Esophagus squamous epithelium (tissue), 5 donors: Measurements from ENCODE around the gene ENHO. TPM values are rescaled to one million over a fixed set of nuclear protein-coding genes. Genes with fewer than 3 reads are reported as not detected.

ENCODE experiments used
- DNase-seq: peaks from one replicate; lab custom pipeline; 2025; lab: John Stamatoyannopoulos, UW
- H3K27ac ChIP-seq, 4 donors: fragments of 200-600 bp; sonication (generic); one replicate each; pipeline ENCODE4 v1.5.1; 2016 to 2019; ENCODE audit warnings: mild to moderate bottlenecking in 1 of 4
- H3K27me3 ChIP-seq, 4 donors: fragments of 200-600 bp; sonication (generic); 1 replicate in 3 of 4; 2 replicates in 1 of 4; pipeline versions ENCODE4 v1.5.1 to v1.6.0; 2017 to 2021; ENCODE audit warnings: antibody characterized with exemption in 1 of 4
- H3K36me3 ChIP-seq, 3 donors: fragments of 200-600 bp; sonication (generic); one replicate each; pipeline ENCODE4 v1.5.1; 2016 to 2019
- H3K4me1 ChIP-seq, 3 donors: fragments of 200-600 bp; sonication (generic); one replicate each; pipeline ENCODE4 v1.5.1; 2017 to 2019
- H3K4me3 ChIP-seq, 4 donors: fragments of 200-600 bp; sonication (generic); 1 replicate in 3 of 4; 2 replicates in 1 of 4; pipeline ENCODE4 v1.5.1; 2016 to 2019; ENCODE audit warnings: mild to moderate bottlenecking in 2 of 4, moderate library complexity in 1 of 4
- H3K9me3 ChIP-seq, 3 donors: fragments of 200-600 bp; sonication (generic); one replicate each; pipeline ENCODE4 v1.5.1; 2016 to 2019
- POLR2A ChIP-seq, 4 donors: fragments of 450-650 bp; IDR thresholded peaks; one replicate each; pipeline ENCODE4 v1.6.1; 2017; ENCODE audit warnings: antibody characterized with exemption in 4 of 4, mild to moderate bottlenecking in 4 of 4, moderate library complexity in 3 of 4
- WGBS, 2 donors: methylation state at CpG; one replicate each; pipeline ENCODE4 v1.1.5; 2018; 5-methylcytosine and 5-hydroxymethylcytosine counted together
- intact Hi-C: fragments of 100-400 bp; cut with DNase I; formaldehyde crosslinking; loops from one replicate; pipeline ENCODE4 v1.15.0; 2022
- total RNA-seq, 4 donors: library from RNA; depleted of rRNA; stranded (reverse); fragments of >200 nt; gene quantifications; one replicate each; pipeline ENCODE4 v1.1.0, GENCODE V29; 2016
- TF ChIP-seq, protein P1 (sequence below), 6 experiments: fragments of 450-650 bp in 4 of 6; fragments of 200-600 bp in 2 of 6; sonication (generic) in 2 of 6; IDR thresholded peaks; one replicate each; pipeline ENCODE4 v1.5.1; 2016 to 2019; ENCODE audit warnings: antibody characterized with exemption in 6 of 6, mild to moderate bottlenecking in 4 of 6, moderate library complexity in 4 of 6
- donor health status: DM: yes; HTN: yes; CAD: no.

The ENHO gene
- total RNA-seq, 4 donors from 2014 or later, result 0.38 TPM; not detected in 3

DNA sequence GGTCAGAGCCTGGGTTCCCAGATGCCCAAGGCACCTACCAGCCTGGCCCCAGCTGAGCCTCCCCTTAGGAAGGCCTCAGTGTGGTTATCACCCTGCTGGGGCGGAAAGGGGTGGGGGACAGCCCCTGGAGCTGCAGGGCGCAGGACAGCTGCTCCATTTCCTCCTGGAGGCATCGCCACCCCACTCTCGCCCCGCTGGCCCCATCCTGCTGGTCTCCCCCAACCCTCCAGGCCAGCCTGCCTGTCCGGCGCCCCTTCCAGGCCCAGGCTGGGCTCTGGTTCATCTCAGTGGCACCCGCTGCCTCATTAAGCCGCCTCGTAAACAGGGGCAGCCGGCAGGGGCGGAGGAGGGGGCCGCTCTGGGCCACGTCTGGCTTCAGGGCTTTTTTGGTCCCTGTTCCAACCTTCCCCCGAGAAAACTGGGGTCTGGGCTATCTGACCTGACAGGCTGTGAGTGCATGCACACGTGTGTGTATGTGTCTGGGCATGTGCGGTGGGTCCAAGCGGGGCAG, 30.8 kb upstream of the ENHO start:
- H3K4me1 ChIP-seq, result peaks cover 0 to 6% (median 0%) of the 10 kb centered on the region in 3 donors
- intact Hi-C loops, result no loop called here
- no peak for DNase-seq

DNA sequence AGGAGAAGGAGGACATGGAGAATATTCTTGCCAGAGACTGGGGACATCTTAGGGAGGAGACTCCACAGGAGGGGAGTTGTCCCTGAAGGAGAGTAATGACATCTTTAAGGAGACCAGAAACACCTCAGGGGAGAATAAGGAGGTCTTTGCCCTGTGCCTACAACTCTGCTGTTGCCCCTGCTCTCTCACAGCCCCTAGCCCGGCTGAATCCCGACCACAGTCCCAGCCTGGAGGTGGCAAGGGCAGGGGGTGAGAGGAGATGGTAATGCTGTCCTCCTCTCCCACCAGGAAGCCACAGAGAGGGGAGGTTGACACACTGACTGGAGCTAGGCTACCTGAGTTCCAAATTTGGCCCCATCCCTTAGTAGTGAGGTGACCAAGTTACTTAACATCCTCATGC, 30.2 kb upstream of the ENHO start:
- 83% methylated on average over 2 of the region's 2 CpGs; no CpG with 5 or more reads in 1 of the 2 donors for WGBS, 2 donors
- Histone ChIP-seq H3K36me3 (no peaks in the 10 kb centered on the region), H3K4me3 (no peak overlapping the region), H3K27ac (no peak overlapping the region), H3K27me3 (peaks cover 0 to 27% (median 0%) of the 10 kb centered on the region in 4 donors), H3K9me3 (no peaks in the 10 kb centered on the region), H3K4me1 (peaks cover 0 to 8% (median 0%) of the 10 kb centered on the region in 3 donors)
- intact Hi-C loops, result no loop called here
- DNase-seq, result no peak
- TF ChIP-seq, protein P1, sequence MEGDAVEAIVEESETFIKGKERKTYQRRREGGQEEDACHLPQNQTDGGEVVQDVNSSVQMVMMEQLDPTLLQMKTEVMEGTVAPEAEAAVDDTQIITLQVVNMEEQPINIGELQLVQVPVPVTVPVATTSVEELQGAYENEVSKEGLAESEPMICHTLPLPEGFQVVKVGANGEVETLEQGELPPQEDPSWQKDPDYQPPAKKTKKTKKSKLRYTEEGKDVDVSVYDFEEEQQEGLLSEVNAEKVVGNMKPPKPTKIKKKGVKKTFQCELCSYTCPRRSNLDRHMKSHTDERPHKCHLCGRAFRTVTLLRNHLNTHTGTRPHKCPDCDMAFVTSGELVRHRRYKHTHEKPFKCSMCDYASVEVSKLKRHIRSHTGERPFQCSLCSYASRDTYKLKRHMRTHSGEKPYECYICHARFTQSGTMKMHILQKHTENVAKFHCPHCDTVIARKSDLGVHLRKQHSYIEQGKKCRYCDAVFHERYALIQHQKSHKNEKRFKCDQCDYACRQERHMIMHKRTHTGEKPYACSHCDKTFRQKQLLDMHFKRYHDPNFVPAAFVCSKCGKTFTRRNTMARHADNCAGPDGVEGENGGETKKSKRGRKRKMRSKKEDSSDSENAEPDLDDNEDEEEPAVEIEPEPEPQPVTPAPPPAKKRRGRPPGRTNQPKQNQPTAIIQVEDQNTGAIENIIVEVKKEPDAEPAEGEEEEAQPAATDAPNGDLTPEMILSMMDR (IDR thresholded peaks at IDR 0.05), result no peak
- no peak for TF ChIP-seq POLR2A (IDR thresholded peaks at IDR 0.05)

More for the DNA sequence above, 30.8 kb upstream of the ENHO start:
- H3K9me3 ChIP-seq, result no peaks in the 10 kb centered on the region
- H3K27ac ChIP-seq, result no peak overlapping the region
- WGBS, 2 donors, result no CpG with 5 or more reads among the region's 18 CpGs
- TF ChIP-seq, protein P1 (IDR thresholded peaks at IDR 0.05), result no peak
- no peak for TF ChIP-seq POLR2A (IDR thresholded peaks at IDR 0.05)
- peaks cover 0 to 32% (median 0%) of the 10 kb centered on the region in 4 donors for H3K27me3 ChIP-seq
- no peaks in the 10 kb centered on the region for H3K36me3 ChIP-seq
- H3K4me3 ChIP-seq, result no peak overlapping the region

DNA sequence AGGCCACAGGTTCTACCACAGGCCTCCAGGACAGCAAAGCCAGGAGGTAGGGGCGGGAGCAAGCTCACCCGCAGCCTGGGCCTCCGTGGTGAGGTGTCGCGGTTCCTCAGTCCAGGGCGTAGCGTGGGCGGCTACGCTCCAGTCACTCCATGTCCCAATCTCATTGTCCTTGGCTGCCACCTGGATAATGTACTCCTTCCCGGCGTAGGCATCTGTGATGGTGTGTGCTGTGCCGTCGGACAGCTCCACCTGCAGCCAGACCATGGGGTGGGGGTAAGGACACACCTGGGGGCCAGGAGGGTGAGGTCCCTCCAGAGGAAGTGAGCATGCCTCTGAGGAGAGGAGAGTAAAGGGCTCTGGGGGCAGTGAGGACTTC, 29.8 kb upstream of the ENHO start:
- intact Hi-C loops, result no loop called here
- H3K27ac ChIP-seq, result no peak overlapping the region
- H3K27me3 ChIP-seq, result peaks cover 0 to 27% (median 0%) of the 10 kb centered on the region in 4 donors
- no peak overlapping the region for H3K4me3 ChIP-seq
- H3K4me1 ChIP-seq, result peaks cover 0 to 12% (median 0%) of the 10 kb centered on the region in 3 donors
- WGBS, 2 donors, result 55 to 87% methylated on average over 3 to 5 of the region's 13 CpGs
- TF ChIP-seq POLR2A (IDR thresholded peaks at IDR 0.05), result no peak
- TF ChIP-seq, protein P1 (IDR thresholded peaks at IDR 0.05), result no peak
- no peaks in the 10 kb centered on the region for H3K9me3 ChIP-seq
- DNase-seq, result no peak
- H3K36me3 ChIP-seq, result no peaks in the 10 kb centered on the region

DNA sequence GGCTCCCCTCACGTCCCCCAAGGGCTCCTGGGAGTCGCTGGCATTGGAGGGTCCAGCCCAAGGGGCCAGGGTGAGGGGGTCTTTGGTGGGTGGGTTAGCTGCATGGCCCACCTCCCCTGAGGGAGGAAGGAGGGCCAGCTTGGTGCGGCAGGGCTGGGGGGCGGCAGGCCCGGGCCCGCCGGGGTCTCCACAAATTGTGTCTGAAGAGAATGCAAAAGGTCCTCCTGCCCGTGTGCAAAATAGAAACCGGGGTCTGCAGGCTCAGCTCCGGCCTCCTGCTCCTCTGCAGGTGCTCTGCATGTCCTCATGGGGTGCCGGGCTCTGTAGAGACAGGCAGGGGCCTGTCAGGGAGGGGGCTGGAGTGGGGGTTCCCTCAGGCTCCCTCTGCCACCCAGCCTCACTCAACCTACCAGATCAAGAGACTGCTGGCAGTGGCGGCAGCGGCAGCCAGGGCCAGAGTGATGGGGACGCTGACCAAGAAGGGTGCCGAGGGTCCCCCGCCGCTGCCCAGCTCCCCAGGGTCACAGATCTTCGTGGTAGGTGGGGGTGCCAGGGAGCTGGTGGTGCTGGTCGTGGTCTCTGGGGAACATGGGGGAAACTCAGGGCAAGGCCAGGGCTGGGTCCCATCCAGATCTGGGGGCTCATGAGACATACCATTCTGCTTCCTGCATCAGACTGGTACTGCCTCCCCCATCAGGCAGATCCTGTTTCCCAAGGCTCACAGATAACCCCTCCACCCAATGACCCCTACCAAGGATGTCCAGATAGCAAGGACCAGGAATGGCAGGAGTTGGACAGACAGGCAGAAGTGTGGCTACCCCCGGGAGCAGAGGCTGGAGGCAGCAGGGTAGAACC, 29.2 kb upstream of the ENHO start:
- no peak for DNase-seq
- H3K36me3 ChIP-seq, result no peaks in the 10 kb centered on the region
- no peak overlapping the region for H3K27ac ChIP-seq
- H3K4me3 ChIP-seq, result no peak overlapping the region
- 82 to 90% methylated on average over 12 to 16 of the region's 20 CpGs for WGBS, 2 donors
- peaks cover 0 to 27% (median 0%) of the 10 kb centered on the region in 4 donors for H3K27me3 ChIP-seq
- peaks cover 0 to 14% (median 0%) of the 10 kb centered on the region in 3 donors for H3K4me1 ChIP-seq
- no peak for TF ChIP-seq POLR2A (IDR thresholded peaks at IDR 0.05)
- TF ChIP-seq, protein P1 (IDR thresholded peaks at IDR 0.05), result no peak
- H3K9me3 ChIP-seq, result no peaks in the 10 kb centered on the region
- intact Hi-C loops, result no loop called here

DNA sequence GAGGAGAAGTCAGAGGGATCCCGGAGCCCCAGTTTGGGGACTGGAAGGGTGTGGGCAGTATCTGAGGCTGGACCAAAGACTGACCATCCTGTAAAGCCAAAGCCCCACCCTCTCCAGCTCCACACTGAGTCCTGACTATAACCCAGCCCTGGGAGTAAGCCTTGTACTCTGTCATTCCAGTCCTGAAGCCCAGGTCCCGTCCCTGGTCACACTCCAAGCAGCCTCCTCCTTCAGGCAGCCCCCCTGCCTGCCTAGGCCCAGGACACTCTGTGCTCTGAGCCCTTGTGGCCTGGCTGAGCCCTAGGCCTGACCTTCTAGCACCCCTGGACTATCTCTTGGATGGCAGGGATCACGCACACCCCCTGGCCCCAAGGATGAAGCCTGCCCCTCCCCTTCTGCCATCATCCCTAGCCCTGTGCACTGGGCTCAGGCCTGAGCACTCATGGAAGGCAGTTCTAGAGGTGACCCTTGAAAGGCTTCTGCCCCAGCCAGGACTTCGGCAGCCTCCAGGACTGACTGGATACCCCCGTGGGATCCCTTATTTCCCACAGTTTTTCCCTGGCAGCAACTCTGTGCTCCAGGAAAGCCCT, 28.0 kb upstream of the ENHO start:
- H3K27me3 ChIP-seq, result peaks cover 0 to 33% (median 0%) of the 10 kb centered on the region in 4 donors
- peaks cover 0 to 14% (median 0%) of the 10 kb centered on the region in 3 donors for H3K4me1 ChIP-seq
- H3K27ac ChIP-seq, result no peak overlapping the region
- DNase-seq, result no peak
- H3K9me3 ChIP-seq, result no peaks in the 10 kb centered on the region
- H3K4me3 ChIP-seq, result no peak overlapping the region
- H3K36me3 ChIP-seq, result no peaks in the 10 kb centered on the region
- WGBS, 2 donors, result 47 to 69% methylated on average over 3 of the region's 5 CpGs
- intact Hi-C loops, result no loop called here
- TF ChIP-seq POLR2A (IDR thresholded peaks at IDR 0.05), result no peak
- TF ChIP-seq, protein P1 (IDR thresholded peaks at IDR 0.05), result no peak
